ENCODE data around the gene DCXR.
"Not testable (repeated sequence)": the region's sequence is repeated elsewhere in the genome, so short reads cannot be mapped to it uniquely, and the experiment has no call there.

Gene DCXR

GRCh38 chr17:82054351-82055022 is 17.0 kb upstream of the DCXR start:
- DNase-seq: no peak

- DNase-seq: no peak
Observed at GRCh38 chr17:82053556-82054263, 16.2 kb upstream of the DCXR start.

GRCh38 chr17:82053130-82053529 is 15.6 kb upstream of the DCXR start:
- DNase-seq: no peak

GRCh38 chr17:82052638-82053059 is 15.2 kb upstream of the DCXR start:
- DNase-seq: no peak

- DNase-seq: no peak
Observed at GRCh38 chr17:82051776-82052637, 14.5 kb upstream of the DCXR start, which contains the start of the genes GPS1 and RFNG. GPS1 (plus strand) TSS chr17:82051898; CDS start chr17:82051932, 34 bp downstream. RFNG (minus strand) TSS chr17:82051811; CDS start chr17:82051766, 45 bp downstream.

GRCh38 chr17:82050761-82051641 is 13.5 kb upstream of the DCXR start:
- DNase-seq: no peak

GRCh38 chr17:82050152-82050760 is 12.8 kb upstream of the DCXR start:
- no peak for DNase-seq

- no peak for DNase-seq
Observed at GRCh38 chr17:82049521-82049971, 12.0 kb upstream of the DCXR start.

GRCh38 chr17:82049106-82049505 is 11.6 kb upstream of the DCXR start:
- no peak for DNase-seq

GRCh38 chr17:82048571-82048971 is 11.1 kb upstream of the DCXR start:
- DNase-seq: no peak

GRCh38 chr17:82047914-82048570 is 10.5 kb upstream of the DCXR start:
- no peak for DNase-seq

GRCh38 chr17:82047379-82047778 is 9.9 kb upstream of the DCXR start:
- no peak for DNase-seq

GRCh38 chr17:82046903-82047302 is 9.4 kb upstream of the DCXR start:
- DNase-seq: no peak

- DNase-seq: no peak
Observed at GRCh38 chr17:82045936-82046484, 8.5 kb upstream of the DCXR start.

- DNase-seq: no peak
Observed at GRCh38 chr17:82043507-82043906, 6.0 kb upstream of the DCXR start.

- no peak for DNase-seq
Observed at GRCh38 chr17:82042649-82043048, 5.2 kb upstream of the DCXR start.

GRCh38 chr17:82041144-82041814 is 3.8 kb upstream of the DCXR start:
- DNase-seq: no peak

- no peak for DNase-seq
Observed at GRCh38 chr17:82039695-82040299, 2.3 kb upstream of the DCXR start.

GRCh38 chr17:82038796-82039409 is 1.4 kb upstream of the DCXR start:
- DNase-seq: not testable (repeated sequence)

GRCh38 chr17:82037889-82038195 is 345 bp upstream of the DCXR start:
- DNase-seq: no peak

All from NCI-H446 treated with DMSO at 0.1 percent for 48 hours (cell line).